ENCODE measurements around the gene ZFYVE28.

DNA sequence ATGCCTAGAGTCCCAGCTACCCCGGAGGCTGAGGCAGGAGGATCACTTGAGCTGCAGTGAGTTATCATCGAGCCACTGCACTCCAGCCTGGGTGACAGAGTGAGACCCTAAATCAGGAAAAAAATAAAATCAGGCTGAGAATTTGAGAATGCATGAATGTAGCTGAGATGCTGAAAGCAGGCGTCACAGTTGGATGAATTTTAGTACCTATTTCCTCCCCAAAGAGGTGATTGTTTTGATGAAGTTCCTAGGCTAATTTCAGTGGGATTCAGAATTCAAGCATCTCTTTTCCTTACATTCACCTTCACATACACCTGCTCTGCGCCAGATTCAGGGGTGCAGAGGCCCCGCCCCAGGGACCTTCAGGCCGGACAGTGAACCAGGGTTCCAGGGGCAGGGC lies 3.5 kb upstream of the ZFYVE28 start:
- TF ChIP-seq CTCF (IDR thresholded peaks at IDR 0.05) = no peak
- no peak for TF ChIP-seq POLR2AphosphoS5 (IDR thresholded peaks at IDR 0.05)
